GM19397 (cell line): ENCODE measurements around the gene CPA1.

Experiments
- ATAC-seq: cut with Tn5 transposase; IDR thresholded peaks from one replicate; pipeline ENCODE4 v1.9.1; 2021; ENCODE audit warnings: mild to moderate bottlenecking, moderate library complexity; ENCODE audit not compliant: unreplicated experiment

Gene CPA1

GRCh38 chr7:130379921-130380860 is at the start of gene CPA1:
Gene CPA1 (plus strand): TSS chr7:130380494. CDS start chr7:130380521, 27 bp downstream.
- ATAC-seq = no peak

GRCh38 chr7:130332259-130333053 is 47.8 kb upstream of the CPA1 start:
- no peak for ATAC-seq

- ATAC-seq = no peak
These were observed 46.5 kb upstream of the CPA1 start for GRCh38 chr7:130333832-130334231.

GRCh38 chr7:130334274-130334673 is 46.0 kb upstream of the CPA1 start:
- no peak for ATAC-seq

- no peak for ATAC-seq
These were observed 42.8 kb upstream of the CPA1 start for GRCh38 chr7:130337410-130337971.

GRCh38 chr7:130338233-130338632 is 42.1 kb upstream of the CPA1 start:
- no peak for ATAC-seq

GRCh38 chr7:130341882-130342281 is 38.4 kb upstream of the CPA1 start:
- ATAC-seq = no peak

- no peak for ATAC-seq
These were observed 37.5 kb upstream of the CPA1 start for GRCh38 chr7:130342701-130343380.

- ATAC-seq = no peak
These were observed 35.9 kb upstream of the CPA1 start, which contains the start of gene CPA5 for GRCh38 chr7:130344271-130344866. Gene CPA5 (plus strand): TSS chr7:130344816. CDS start chr7:130346486, 1,670 bp downstream.

- no peak for ATAC-seq
These were observed 35.2 kb upstream of the CPA1 start for GRCh38 chr7:130345136-130345535.

GRCh38 chr7:130345725-130346124 is 34.6 kb upstream of the CPA1 start:
- ATAC-seq = no peak

- ATAC-seq = no peak
These were observed 34.0 kb upstream of the CPA1 start for GRCh38 chr7:130346177-130346905.

- ATAC-seq = no peak
These were observed 33.4 kb upstream of the CPA1 start for GRCh38 chr7:130346941-130347340.

GRCh38 chr7:130349911-130350782 is 30.1 kb upstream of the CPA1 start:
- ATAC-seq = no peak

- ATAC-seq = no peak
These were observed 29.1 kb upstream of the CPA1 start for GRCh38 chr7:130350945-130351790.

- no peak for ATAC-seq
These were observed 28.6 kb upstream of the CPA1 start for GRCh38 chr7:130351791-130352090.

- no peak for ATAC-seq
These were observed 27.9 kb upstream of the CPA1 start for GRCh38 chr7:130352194-130353074.
